ENCODE data around the gene ANKRD33.

DNA sequence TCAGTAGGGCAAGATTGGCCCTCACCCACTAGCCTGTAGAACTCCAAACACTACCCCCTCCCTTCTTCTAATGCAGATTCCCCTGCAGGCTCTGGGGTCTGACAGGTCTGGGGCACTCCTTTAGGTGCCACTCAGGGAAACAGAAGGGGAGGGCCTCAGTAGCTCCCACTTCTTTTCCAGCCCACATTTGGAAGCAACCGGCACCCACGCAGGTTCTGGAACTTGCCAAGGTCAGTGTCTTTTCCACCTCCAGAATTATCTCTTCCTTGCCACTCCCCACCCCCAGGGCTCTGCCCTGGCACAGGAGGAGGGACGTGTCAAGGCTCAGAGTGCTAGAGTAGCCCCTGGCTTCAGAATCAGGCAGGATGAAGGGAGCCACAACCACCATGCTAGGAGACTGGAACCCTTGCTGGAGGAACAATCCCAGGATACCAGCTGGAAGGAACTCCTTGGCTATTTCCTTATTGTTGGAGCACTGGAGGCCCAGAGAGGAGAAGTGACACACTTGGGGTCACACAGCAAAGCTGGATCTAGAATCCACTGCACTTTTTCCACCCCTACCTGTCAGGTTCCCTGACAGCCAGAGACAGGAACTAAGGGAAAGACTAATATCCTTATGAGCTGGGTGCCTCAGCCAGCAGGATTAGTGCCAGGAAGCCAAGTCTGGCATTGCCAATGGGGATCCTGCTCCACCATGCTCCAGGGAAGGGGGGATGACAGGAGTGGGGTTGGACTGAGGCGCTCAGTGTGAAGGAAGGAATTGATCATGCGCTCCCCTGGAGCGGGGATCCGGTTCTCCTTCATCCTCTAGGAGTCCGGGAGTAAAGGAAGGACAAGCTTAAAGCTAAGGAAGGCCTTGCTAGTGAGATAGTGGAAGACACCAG is 37.6 kb upstream of the ANKRD33 start:
- TF ChIP-seq, protein P1, sequence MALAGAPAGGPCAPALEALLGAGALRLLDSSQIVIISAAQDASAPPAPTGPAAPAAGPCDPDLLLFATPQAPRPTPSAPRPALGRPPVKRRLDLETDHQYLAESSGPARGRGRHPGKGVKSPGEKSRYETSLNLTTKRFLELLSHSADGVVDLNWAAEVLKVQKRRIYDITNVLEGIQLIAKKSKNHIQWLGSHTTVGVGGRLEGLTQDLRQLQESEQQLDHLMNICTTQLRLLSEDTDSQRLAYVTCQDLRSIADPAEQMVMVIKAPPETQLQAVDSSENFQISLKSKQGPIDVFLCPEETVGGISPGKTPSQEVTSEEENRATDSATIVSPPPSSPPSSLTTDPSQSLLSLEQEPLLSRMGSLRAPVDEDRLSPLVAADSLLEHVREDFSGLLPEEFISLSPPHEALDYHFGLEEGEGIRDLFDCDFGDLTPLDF (CRISPR knock-in tag; IDR thresholded peaks at IDR 0.05), result no peak
- TF ChIP-seq ZNF614 (CRISPR knock-in tag; IDR thresholded peaks at IDR 0.05; ENCODE audit: borderline replicate concordance) (no peak), WIZ (CRISPR knock-in tag; IDR thresholded peaks at IDR 0.05) (no peak), ZNF547 (CRISPR knock-in tag; IDR thresholded peaks at IDR 0.05) (no peak), YY1 (IDR thresholded peaks at IDR 0.05; ENCODE audit: insufficient read depth, insufficient replicate concordance, low read depth, low read length) (no peak), HIVEP1 (CRISPR knock-in tag; IDR thresholded peaks at IDR 0.05) (no peak), ZBTB26 (CRISPR knock-in tag; IDR thresholded peaks at IDR 0.05; ENCODE audit: borderline replicate concordance) (no peak), SP1 (IDR thresholded peaks at IDR 0.05) (no peak), SP1 (CRISPR knock-in tag; IDR thresholded peaks at IDR 0.05) (no peak), FOXK2 (IDR thresholded peaks at IDR 0.05) (no peak), HMG20A (CRISPR knock-in tag; IDR thresholded peaks at IDR 0.05; ENCODE audit: borderline replicate concordance) (no peak), ZNF772 (CRISPR knock-in tag; IDR thresholded peaks at IDR 0.05) (no peak), KDM1A (CRISPR knock-in tag; IDR thresholded peaks at IDR 0.05) (no peak)
- TF ChIP-seq, protein P2, sequence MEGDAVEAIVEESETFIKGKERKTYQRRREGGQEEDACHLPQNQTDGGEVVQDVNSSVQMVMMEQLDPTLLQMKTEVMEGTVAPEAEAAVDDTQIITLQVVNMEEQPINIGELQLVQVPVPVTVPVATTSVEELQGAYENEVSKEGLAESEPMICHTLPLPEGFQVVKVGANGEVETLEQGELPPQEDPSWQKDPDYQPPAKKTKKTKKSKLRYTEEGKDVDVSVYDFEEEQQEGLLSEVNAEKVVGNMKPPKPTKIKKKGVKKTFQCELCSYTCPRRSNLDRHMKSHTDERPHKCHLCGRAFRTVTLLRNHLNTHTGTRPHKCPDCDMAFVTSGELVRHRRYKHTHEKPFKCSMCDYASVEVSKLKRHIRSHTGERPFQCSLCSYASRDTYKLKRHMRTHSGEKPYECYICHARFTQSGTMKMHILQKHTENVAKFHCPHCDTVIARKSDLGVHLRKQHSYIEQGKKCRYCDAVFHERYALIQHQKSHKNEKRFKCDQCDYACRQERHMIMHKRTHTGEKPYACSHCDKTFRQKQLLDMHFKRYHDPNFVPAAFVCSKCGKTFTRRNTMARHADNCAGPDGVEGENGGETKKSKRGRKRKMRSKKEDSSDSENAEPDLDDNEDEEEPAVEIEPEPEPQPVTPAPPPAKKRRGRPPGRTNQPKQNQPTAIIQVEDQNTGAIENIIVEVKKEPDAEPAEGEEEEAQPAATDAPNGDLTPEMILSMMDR (CRISPR knock-in tag; IDR thresholded peaks at IDR 0.05), result no peak
